HepG2 (cell line): ENCODE measurements around the gene ZNF384. TPM values are rescaled to one million over a fixed set of nuclear protein-coding genes. Genes with fewer than 3 reads are reported as not detected.

Experiments used
- CBX5 ChIP-seq: sonication (generic); formaldehyde crosslinking; IDR thresholded peaks from 2 replicates; pipeline ENCODE4 v1.4.0; 2020; ENCODE audit warnings: missing genetic modification reagents, borderline replicate concordance
- IRX3 ChIP-seq: sonication (generic); formaldehyde crosslinking; IDR thresholded peaks from 2 replicates; pipeline ENCODE4 v1.8.1; 2023; ENCODE audit warnings: mild to moderate bottlenecking, low read depth, missing genetic modification reagents, borderline replicate concordance
- NFE2 ChIP-seq: sonication (generic); formaldehyde crosslinking; IDR thresholded peaks from 2 replicates; pipeline ENCODE4 v1.4.0; 2020; ENCODE audit warnings: missing genetic modification reagents
- SAFB2 ChIP-seq: sonication (generic); formaldehyde crosslinking; IDR thresholded peaks from 2 replicates; pipeline ENCODE4 v1.5.1; 2020; ENCODE audit warnings: missing genetic modification reagents, low read depth, mild to moderate bottlenecking, borderline replicate concordance
- TAF15 ChIP-seq: fragments of 200-400 bp; formaldehyde crosslinking; IDR thresholded peaks from one replicate; pipeline ENCODE4 v1.6.1; 2018; ENCODE audit warnings: mild to moderate bottlenecking, low read depth, low read length; ENCODE audit not compliant: poor library complexity, severe bottlenecking
- TEAD2 ChIP-seq: sonication (generic); formaldehyde crosslinking; IDR thresholded peaks from 2 replicates; pipeline ENCODE4 v1.9.0; 2021; ENCODE audit warnings: missing genetic modification reagents
- THAP11 ChIP-seq: IDR thresholded peaks from 2 replicates; pipeline ENCODE4 v1.6.1; 2016; ENCODE audit warnings: missing biosample characterization, missing genetic modification reagents
- THYN1 ChIP-seq: sonication (generic); formaldehyde crosslinking; IDR thresholded peaks from 2 replicates; pipeline ENCODE4 v1.8.1; 2023; ENCODE audit warnings: low read depth, mild to moderate bottlenecking, moderate library complexity, missing genetic modification reagents, borderline replicate concordance
- ZBED4 ChIP-seq: sonication (generic); formaldehyde crosslinking; IDR thresholded peaks from 2 replicates; pipeline ENCODE4 v1.4.0; 2020; ENCODE audit warnings: missing genetic modification reagents, borderline replicate concordance
- ZFP82 ChIP-seq: sonication (generic); formaldehyde crosslinking; IDR thresholded peaks from 2 replicates; pipeline ENCODE4 v1.5.1; 2020; ENCODE audit warnings: mild to moderate bottlenecking, missing genetic modification reagents, borderline replicate concordance
- ZNF710 ChIP-seq: sonication (generic); formaldehyde crosslinking; IDR thresholded peaks from 2 replicates; pipeline ENCODE4 v1.5.0; 2020; ENCODE audit warnings: mild to moderate bottlenecking, missing genetic modification reagents, borderline replicate concordance
- polyA plus RNA-seq, 8 experiments: library from polyadenylated mRNA; depleted of rRNA in 3 of 8; stranded (reverse) in 7 of 8; unstranded in 1 of 8; fragments of >200 nt; fragmentation: Illumina TruSeq in 4 of 8; extraction: Trizol in 4 of 8; gene quantifications; 2 replicates each; pipeline versions ENCODE4 v1.2.1 to v1.2.3, GENCODE V29; 2011 to 2016; ENCODE audit warnings: low read depth in 4 of 8, missing spikeins in 1 of 8, mixed read lengths in 1 of 8; ENCODE audit not compliant: insufficient read depth in 1 of 8
- total RNA-seq, 5 experiments: library from RNA; depleted of rRNA; stranded (reverse); fragments of >200 nt; fragmentation: Illumina TruSeq; extraction: Trizol; gene quantifications; 2 replicates each; pipeline ENCODE4 v1.2.3, GENCODE V29; 2016; ENCODE audit warnings: low read depth in 1 of 5
- TF ChIP-seq, protein P1 (sequence below): sonication (generic); formaldehyde crosslinking; IDR thresholded peaks from 2 replicates; pipeline ENCODE4 v1.5.0; 2020; ENCODE audit warnings: mild to moderate bottlenecking, missing genetic modification reagents, moderate library complexity
- TF ChIP-seq, protein P2 (sequence below): sonication (generic); formaldehyde crosslinking; conservative IDR thresholded peaks from 2 replicates; pipeline ENCODE4 v1.8.1; 2023; ENCODE audit warnings: missing genetic modification reagents
- TF ChIP-seq, protein P3 (sequence below): sonication (generic); formaldehyde crosslinking; IDR thresholded peaks from 2 replicates; pipeline ENCODE4 v1.8.1; 2023; ENCODE audit warnings: missing genetic modification reagents, mild to moderate bottlenecking, borderline replicate concordance
- TF ChIP-seq, protein P4 (sequence below): fragments of 450-650 bp; IDR thresholded peaks from 2 replicates; pipeline ENCODE4 v1.6.1; 2017

The ZNF384 gene
- total and polyA plus RNA-seq, 2 of the 13 experiments (the other 11 are each of a cell fraction or from before 2014, with no cell fraction given): 23.6 to 55.3 TPM

DNA sequence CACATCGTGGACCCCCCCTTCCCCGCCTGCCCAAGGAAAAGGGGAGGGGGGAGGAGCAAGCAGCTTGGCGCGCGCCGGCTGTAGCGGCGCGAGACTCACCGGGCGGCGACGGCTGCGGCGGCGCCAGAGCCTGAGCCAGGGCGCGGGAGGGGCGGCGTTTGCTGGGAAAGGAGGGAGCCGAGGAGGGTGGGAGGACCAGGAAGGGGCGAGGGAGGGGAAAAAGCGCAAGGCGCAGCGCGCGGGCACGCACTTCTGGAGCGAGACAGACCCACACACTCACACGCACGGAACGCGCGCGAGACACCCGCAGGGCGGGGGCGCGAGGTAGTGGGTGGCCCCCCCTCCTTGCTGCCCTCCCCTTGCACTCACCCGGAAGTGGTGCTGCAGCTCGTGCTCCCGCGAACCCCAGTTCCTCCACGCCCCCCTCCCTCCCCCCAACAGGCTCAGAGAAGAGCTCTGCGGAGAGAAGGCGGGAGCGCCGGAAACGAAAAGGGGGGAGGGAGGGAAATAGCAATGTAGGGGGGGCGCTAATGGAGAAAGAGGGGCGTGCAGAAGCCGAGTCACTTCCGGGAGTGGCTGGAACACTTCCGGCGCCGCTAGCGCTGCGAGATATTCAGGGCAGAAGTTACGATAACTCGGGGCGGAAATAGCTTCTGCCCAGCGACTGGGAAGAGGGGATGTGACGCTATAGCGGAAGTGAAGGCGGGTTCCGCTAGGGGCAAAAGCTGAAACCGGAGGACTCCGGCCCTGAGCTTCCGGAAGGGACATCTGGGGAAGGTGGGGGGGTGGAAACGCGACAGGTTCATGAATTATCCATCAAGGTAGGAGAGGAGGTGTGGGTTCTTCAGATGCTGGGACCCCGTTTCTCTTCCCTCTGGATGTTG lies at the start of gene ZNF384 (continued):
- TF ChIP-seq ZNF710 (CRISPR knock-in tag) (peak; percentile 38; the same call in 1 of the 2 replicates), IRX3 (CRISPR knock-in tag) (peak; percentile 60; the same call in 1 of the 2 replicates), THYN1 (no peak), THAP11 (CRISPR knock-in tag) (peak; percentile 94), TAF15 (no peak), SAFB2 (CRISPR knock-in tag) (0 out of 2 replicates have a peak, but pooled peaks have one; percentile 11), NFE2 (CRISPR knock-in tag) (no peak), TEAD2 (CRISPR knock-in tag) (no peak), ZFP82 (no peak; the same call in 1 of the 2 replicates), CBX5 (CRISPR knock-in tag) (peak; percentile 16; the same call in 1 of the 2 replicates), ZBED4 (CRISPR knock-in tag) (no peak)
- TF ChIP-seq, protein P1, sequence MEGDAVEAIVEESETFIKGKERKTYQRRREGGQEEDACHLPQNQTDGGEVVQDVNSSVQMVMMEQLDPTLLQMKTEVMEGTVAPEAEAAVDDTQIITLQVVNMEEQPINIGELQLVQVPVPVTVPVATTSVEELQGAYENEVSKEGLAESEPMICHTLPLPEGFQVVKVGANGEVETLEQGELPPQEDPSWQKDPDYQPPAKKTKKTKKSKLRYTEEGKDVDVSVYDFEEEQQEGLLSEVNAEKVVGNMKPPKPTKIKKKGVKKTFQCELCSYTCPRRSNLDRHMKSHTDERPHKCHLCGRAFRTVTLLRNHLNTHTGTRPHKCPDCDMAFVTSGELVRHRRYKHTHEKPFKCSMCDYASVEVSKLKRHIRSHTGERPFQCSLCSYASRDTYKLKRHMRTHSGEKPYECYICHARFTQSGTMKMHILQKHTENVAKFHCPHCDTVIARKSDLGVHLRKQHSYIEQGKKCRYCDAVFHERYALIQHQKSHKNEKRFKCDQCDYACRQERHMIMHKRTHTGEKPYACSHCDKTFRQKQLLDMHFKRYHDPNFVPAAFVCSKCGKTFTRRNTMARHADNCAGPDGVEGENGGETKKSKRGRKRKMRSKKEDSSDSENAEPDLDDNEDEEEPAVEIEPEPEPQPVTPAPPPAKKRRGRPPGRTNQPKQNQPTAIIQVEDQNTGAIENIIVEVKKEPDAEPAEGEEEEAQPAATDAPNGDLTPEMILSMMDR (CRISPR knock-in tag): peak; percentile 31
- TF ChIP-seq, protein P2, sequence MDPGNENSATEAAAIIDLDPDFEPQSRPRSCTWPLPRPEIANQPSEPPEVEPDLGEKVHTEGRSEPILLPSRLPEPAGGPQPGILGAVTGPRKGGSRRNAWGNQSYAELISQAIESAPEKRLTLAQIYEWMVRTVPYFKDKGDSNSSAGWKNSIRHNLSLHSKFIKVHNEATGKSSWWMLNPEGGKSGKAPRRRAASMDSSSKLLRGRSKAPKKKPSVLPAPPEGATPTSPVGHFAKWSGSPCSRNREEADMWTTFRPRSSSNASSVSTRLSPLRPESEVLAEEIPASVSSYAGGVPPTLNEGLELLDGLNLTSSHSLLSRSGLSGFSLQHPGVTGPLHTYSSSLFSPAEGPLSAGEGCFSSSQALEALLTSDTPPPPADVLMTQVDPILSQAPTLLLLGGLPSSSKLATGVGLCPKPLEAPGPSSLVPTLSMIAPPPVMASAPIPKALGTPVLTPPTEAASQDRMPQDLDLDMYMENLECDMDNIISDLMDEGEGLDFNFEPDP: no peak
- TF ChIP-seq, protein P3, sequence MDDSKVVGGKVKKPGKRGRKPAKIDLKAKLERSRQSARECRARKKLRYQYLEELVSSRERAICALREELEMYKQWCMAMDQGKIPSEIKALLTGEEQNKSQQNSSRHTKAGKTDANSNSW (CRISPR knock-in tag): no peak
- TF ChIP-seq, protein P4, sequence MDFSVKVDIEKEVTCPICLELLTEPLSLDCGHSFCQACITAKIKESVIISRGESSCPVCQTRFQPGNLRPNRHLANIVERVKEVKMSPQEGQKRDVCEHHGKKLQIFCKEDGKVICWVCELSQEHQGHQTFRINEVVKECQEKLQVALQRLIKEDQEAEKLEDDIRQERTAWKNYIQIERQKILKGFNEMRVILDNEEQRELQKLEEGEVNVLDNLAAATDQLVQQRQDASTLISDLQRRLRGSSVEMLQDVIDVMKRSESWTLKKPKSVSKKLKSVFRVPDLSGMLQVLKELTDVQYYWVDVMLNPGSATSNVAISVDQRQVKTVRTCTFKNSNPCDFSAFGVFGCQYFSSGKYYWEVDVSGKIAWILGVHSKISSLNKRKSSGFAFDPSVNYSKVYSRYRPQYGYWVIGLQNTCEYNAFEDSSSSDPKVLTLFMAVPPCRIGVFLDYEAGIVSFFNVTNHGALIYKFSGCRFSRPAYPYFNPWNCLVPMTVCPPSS: no peak
